Measurements from ENCODE around the gene CDC42EP4.
A peak's percentile ranks its signal among the peaks of the same experiment; 100 is the strongest.

The CDC42EP4 gene, protein sequence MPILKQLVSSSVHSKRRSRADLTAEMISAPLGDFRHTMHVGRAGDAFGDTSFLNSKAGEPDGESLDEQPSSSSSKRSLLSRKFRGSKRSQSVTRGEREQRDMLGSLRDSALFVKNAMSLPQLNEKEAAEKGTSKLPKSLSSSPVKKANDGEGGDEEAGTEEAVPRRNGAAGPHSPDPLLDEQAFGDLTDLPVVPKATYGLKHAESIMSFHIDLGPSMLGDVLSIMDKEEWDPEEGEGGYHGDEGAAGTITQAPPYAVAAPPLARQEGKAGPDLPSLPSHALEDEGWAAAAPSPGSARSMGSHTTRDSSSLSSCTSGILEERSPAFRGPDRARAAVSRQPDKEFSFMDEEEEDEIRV
- 0.39 to 6.9 (median 0.65) reads per million in 3 experiments for total RNA-seq

DNA sequence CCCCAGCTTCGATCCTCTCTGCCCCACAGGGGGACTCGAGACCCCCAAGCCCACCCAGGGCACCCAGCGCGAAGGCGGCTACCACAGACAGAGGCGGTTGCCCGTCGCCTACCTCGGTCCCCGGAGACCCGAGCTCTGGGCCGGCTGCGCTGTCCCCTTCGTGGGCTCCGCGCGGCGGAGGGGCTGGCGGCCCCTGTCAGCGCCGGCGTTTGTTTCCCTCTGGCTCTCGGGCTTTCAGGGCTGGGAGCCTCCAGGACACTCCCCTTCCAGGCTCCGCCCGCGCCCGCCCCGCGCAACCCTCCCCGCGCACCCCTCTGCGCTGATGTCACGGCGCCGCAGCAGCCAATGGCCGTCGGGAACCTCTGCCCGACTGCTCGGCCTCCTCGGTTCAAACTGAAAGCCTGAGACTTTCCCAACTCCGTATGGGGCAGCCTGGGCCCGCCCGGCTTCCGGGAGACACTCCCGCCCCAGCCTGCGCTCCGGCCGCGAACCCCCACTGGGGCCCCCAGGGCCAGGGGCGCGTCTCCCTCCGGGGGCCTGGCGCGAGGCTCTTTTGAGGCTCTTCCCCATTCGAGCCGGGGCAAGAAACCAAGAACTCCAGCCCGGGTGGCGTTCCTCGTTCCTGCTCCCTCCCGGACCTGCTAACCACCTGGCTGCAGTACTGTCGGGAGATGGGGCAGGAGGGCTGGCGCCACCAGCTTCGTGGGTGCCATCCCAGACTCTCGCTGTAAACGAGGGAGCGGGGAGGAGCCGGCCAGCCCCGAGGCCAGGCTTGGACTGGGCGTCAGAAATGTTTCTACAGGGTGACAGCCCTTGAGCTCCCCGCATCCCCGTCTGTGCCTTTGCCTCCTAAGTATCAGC, at the start of gene CDC42EP4:
Gene CDC42EP4 (minus strand): TSS at position 221 of the 861 bp plus-strand sequence. CDS start 25,501 bp downstream, outside the sequence.
- peak; percentile 81 for DNase-seq

DNA sequence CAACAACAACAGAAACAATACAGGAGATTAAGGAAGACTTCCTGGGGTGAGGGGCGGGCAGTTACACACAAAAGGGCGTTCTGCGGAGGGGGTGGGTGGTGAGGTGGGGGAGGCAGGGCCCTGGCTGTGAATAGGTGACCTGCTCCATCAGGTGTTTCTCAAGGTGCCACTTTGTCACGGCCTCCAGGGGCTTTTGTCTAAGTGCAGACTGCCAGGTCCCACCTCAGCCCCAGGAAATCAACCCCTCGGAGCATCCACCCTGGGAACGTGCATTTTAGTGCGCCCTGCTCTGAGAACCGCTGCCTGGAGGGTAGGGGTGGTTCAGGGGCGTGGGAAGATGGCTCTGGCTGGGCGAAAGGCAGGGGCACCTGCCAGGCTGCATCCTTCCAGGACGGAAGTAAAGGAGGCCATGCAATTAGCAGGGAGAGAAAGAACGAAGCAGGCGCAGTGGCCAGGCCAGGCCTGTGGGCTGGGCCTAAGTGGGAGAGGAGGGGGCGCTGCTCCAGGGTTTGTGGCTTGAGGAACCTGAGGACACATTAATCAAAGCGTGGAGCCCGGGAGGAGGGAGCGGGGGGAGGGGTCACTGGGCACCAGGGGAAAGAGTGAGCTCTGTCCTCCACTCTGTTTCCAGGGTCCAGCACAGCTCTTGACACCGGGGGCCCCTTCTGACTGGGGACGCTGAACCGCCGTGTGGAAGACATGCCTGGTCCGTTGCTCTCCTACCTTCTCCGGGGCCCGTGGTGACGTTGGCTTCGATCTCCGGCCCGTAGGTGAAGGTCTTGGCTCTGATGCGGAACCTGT, 49.4 kb upstream of the CDC42EP4 start:
- DNase-seq = no peak

DNA sequence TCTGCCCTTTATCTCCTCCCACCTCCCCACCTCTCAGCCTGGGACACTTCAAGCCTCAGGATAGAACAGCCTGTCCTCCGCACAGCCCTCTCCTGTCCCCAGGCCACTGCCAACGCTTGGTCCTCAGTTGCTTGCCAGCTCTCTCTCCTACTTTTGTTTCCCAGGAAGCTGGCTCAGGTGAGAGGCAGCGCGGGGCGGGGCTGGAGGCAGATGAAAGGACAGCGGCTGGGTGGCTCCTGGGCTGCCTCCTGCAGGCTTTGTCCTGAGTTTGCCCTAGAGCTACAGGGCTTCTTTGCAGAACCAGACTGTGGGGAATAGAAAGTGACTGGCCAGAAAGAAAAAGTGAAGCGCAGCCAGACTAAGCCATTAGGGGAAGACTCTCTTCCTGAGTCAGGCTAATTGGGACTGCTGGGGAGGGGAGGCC, 48.2 kb upstream of the CDC42EP4 start:
- no peak for DNase-seq

DNA sequence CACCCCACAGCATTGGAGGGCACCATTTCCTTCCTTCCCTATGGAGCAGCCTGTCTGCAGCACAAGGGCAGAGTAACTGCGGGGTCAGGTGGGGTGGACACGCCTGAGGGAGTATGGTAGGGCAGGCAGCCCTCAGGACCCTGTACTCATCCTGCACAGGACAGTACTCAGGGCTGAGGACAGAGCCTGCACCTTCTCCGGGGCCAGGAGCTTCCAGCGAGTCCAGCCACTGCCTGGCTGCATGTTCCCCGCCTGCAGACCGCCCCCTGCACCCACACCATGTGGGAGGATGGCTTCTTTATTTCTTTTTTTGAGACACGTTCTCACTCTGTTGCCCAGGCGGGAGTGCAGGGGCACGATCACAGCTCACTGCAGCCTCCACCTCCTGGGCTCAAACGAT, 47.6 kb upstream of the CDC42EP4 start:
- no peak for DNase-seq

DNA sequence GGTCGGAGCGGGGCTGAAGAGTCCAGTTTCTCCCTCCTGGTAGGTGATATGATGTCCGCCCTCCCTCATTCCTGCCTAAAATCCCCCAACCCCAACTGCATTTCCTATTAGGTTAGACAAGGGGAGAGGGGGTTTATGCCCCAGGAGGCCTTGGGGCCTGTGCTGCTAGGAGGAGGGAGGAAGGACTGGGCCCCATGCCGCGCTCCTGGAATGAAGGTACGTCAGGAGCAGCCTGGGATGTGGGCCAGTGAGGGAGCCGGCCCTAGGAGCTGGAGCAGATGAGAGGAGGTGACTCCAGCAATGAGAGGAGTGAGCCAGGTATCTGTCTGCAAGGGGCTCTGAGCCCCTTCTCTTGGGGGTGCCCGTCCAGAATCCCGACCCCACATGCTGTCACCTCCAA, 46.9 kb upstream of the CDC42EP4 start:
- no peak for DNase-seq

DNA sequence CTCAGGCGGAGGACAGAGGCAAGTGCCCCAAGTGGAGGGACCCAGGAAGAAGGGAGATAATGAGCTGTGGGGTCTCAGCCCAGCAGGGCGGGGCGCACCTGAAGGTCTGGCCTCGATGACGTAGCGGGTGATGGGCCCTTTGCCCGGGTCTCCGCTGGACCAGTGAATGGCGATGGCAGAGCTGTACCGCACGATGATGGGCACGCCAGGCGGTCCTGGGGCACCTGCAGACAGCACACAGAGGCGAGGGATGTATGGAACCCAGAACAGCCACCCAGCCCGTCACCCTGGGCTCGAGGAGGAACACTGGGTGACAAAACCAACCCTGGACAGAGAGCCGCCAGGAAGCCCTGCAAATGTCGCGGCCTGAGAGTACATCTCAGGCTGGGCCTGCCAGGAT, 46.2 kb upstream of the CDC42EP4 start:
- DNase-seq = no peak

DNA sequence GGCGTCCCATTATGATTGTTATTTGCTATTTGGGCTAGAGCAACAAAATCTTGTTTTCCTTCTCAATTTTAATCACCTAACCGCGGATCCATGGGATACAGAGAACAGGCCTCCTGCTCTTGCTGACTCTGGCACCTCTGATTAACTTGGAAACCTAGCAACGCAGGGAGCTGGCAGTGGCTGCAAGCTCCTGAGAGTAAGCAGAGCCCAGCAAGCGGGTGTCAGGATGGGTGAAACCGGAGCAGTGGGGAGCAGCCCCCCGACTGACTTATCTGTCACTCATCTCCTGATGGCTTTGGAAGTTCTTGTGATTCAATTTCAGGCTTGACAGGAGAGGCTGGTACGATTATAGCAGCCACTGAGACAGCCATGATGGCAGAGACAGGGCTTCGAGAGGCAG, 45.5 kb upstream of the CDC42EP4 start:
- no peak for DNase-seq

DNA sequence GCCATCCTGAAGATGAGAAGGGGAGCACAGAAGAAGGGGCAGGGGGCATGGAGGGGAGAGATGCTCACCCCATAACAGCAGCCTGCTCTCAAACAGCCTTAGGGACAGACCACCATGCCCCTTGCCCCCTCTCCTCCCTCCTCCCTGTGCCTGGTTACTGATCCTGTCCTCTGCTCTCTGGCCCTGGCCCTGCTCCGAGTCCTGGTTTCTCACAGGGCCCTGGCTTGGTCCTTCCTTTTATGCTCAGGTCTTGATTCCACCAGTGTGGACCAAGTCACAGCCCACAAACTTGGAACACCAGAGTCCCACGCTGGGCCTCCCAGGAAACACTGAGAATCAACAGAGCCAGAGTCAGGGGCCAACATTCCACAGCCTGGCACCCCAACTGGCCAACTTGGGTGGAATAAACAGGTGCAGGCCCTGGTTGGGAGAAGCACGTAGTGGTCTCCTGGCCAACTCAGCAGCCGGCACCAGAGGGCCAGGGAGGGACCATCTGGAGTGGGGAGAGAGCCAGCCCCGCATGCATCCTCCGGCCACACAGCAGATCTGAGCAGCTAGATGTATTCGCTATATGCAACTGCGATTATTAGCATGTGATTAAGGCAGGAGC, 44.9 kb upstream of the CDC42EP4 start:
- no peak for DNase-seq

DNA sequence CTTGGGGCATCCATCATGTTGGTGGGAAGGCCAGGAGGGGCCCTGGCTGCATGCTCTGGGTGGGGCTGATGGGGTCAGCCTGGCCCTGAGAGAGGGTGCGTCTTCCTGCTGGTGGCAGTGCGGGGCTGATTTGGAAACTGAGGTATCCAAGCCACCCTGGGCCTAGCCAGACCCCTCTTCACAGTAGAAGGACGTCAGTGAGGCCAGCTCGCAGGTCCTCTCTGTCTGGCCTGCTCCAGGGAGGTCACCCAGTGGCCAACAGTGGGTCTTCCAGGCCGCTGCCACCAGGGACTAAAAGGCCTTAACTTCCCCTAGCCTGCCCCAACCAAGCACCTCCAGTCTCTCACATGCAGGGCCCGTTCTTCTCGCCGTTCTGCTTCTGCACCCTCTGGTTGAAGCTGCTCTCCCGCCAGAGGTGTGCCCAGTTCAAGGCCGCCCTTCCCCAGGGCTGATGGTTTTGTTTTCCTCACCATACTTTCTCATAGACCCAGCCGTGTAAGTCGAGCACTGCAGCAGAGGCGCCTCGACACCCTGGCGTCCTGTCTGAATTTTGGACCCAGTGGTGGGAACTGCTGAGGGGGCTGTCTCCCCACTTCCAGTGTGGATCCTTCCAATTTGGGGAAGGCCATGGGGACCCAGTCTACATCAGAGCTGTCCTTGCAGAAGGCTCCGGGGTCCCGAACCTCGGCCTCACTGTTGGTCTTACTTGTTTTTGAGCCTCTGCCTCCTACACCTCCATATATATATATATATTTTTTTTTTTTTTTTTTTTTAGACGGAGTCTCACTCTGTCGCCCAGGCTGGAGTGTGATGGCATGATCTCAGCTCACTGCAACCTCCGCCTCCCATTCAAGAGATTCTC, 42.9 kb upstream of the CDC42EP4 start:
- DNase-seq = no peak

DNA sequence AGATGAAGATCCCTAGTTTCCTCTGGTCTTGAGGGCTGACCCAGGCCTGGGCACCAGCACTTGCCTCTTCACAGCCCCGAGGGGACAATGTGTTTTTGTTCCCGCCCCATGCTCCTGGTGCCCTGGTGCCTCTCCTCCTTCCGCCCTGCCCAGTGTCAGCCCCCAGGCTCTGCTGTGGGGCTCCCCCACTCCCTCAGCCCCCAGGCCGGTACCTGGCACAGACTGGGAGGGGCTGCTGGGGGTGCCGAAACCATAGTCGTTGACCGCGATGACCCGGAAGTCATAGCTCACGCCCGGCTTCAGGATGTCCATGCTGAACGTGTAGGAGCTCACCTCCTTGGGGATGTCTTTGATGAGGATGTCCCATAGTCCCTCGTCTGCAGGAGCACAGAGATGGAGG, 40.5 kb upstream of the CDC42EP4 start:
- no peak for DNase-seq

DNA sequence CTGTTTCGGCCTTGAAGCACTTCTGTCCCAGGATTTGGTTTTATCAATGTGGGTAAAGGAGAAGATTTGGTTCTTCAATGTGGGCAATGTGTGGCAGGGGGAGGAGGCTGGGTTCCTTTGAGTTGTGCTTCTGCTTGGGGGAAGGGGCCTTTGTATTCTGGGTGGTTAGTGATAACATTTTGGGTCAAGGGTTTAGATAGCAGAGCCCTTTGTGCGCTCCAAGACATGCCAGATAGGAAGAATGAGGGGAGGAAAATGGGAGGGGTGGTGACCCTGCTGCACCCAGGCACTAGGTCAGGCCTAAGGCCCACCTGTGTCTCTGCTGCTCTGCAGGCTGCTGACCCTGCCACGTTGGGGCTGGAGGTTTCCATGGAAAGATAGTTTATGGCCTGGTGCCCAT, 40.0 kb upstream of the CDC42EP4 start:
- DNase-seq = no peak

DNA sequence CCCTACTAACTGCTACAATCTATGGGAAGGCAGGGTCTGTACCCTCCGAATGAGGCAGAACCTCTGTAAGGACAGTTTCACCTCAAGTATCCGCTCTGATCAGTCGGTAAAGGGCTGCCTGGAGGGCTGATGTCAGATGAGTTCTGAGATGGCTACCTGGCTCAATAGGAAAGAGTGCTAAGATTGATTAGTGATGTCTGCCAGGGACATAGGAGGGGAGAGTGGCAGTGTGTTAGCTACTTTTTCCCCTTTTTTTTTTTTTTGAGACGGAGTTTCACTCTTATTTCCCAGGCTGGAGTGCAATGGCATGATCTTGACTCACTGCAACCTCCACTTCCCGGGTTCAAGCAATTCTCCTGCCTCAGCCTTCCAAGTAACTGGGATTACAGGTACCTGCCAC, 39.1 kb upstream of the CDC42EP4 start:
- no peak for DNase-seq

DNA sequence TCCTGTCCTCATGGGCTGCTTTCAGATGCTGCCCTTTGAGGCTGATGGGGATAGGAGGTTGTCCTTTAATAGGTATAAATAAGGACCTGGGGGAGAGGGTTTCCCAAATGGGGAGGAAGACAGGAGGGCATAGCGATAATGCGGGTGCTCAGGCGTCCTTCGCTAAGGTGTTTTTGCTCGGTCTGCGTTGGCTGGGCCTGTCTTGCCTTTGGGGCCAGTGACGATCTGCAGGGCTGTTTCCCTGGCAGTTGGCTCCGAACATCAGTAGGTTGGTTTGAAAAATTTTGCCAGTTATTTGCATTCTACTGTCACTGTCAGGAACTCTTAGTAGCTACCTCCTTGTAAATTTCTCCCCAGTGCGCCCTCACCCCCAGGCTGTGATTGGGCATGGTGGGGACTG, 37.8 kb upstream of the CDC42EP4 start:
- no peak for DNase-seq

DNA sequence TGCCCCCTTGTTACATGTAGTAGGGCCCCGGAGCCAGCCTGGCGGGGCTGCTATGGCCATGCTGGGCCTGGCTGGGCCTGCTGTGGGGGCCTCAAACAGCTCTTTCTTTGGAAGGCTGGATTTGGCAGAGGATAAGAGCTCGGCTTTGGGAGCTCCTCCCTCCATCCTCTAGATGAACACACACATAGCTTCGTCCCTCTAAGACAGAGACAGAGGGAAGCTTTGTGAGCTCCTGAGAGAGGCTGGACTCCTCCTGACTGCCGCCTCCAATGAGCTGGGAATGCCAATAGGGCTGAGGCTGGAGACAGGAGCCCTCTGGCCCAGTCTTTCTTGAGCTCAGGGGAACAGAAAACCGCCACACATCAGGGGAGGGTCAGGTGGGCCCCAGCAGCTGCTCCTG, 37.3 kb upstream of the CDC42EP4 start:
- DNase-seq = no peak

DNA sequence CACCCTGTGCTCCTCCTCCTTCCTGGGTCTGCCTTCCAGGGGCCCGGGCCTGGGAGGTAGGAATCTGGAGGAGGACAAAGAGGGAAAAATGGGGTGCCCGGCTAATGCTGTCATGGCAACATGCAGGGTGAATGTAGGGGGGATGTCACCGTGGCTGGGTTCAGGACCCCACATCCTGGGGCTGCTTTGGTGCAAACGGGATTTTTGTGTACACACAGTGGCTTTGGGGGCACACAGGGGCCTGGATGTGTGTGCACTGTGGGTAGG, 37.0 kb upstream of the CDC42EP4 start:
- DNase-seq = no peak

DNA sequence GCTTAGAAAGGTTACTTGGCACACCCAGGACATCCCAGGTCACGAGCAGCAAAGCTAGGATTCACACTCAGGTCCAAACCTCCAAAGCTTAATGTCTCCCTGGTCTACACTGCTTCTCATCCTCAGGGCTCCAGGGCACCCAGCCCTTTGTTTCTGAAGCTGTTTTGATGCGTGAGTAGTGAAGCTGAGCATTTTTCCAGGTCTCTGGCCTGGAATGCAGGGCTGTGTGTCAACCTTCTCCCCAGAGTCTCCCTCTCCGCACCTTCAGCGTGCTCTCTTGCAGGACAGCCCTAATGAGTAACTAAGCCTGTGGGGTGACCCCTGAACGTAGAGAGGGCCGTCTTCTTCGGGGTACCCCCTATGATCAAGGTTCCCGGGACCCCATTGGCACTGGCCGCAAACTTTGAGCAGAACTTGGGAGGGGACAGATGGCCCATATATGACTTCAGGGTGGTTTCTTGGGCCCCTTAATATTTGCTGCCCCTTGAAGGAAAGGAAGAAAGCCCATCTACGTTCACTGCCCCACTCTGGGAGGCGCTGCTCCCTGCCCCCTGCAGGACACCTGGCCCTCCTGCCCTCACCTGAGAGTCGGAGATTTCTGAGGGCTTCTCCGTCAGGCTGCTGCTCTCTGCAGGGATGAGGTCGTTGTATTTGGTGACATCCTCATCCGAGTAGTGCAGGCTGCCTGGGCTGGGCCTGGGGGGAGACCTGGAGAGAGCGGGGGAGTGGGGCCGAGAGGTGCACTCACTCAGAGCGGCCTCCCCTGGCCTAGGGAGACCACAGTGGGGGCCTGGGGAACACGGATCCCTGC, 36.4 kb upstream of the CDC42EP4 start:
- no peak for DNase-seq

DNA sequence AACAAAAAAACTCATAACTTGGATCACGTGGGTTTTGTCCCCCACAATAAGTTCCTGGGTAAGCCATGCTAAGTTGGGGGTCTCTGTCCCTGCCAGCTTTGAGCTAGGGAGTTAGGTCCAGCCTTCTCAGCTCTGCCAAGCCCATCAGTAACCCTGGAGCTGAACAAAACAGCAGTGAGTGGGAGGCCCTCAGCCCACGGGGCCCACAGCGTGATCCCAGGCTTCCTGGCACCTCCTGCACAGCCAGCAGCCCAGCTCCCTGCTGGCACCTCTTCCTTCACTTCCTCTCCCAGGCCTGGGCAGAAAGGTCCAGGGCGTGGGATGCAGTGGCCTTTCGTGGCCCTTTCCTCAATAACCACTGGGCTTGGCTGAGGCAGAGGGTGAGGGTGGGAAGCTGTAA, 35.5 kb upstream of the CDC42EP4 start:
- DNase-seq = no peak

DNA sequence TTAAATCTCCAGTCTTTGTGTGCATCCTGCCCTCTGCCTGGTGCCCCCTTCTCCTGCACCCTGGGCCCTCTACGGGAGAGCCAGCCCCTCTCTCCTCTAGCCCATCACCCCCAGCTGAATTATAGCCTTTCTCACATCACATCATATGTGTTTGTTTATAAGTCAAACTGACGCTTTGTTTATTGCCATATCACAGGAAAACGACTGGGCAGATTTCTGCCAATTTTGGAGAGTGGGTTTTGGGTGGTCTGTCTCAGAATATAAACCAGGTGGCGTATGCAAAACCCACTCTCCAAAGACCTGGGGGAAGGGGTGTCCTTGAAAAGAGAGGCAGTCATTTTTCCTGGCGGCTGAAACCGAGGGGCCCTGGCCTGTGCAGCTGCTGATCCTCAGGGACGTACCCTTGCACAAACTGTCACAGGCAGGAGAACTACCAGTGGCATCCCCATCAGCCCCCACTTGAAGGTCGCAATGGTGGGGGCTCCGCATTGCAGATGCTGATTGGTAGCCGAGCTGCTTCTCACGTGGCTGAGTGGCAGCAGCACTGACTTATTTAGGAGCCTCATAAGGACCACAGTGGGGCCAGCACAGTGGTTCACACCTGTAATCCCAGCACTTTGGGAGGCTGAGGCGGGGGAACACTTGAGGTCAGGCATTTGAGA, 34.8 kb upstream of the CDC42EP4 start:
- no peak for DNase-seq

DNA sequence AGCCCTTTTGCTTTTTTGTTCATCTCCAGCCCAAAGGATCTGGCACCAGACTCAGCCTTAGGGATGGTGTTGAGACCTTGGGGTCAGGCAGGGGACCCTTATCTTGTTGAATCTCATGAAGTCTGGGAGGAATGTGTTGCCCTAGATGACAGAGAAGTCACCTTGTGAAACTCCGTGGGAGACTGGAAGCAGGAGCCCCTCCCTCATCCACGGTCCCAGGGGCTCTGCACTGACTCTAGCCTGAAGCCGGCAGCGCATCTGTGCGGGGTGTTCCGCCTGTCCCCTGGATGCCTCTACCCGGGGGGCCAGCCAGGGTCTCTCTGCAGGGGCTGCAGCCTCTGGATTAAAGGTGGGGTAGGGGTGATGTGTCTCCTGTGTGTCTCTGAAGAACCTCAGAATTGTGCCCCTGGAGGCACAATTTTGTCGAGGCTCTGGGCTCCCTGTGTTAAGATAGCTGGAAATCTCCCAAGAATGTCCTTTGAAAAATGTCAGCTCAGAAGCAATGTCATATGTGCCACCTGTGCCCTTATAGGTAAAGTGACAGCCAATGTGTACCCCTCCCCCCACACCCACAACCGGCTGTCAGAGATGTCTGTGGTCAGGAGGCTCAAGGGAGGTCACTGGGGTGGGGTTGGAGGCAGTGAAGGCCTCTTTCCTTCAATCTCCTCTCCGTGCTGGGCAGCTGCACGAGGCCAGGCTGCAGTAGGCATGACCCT, 32.1 kb upstream of the CDC42EP4 start:
- no peak for DNase-seq

DNA sequence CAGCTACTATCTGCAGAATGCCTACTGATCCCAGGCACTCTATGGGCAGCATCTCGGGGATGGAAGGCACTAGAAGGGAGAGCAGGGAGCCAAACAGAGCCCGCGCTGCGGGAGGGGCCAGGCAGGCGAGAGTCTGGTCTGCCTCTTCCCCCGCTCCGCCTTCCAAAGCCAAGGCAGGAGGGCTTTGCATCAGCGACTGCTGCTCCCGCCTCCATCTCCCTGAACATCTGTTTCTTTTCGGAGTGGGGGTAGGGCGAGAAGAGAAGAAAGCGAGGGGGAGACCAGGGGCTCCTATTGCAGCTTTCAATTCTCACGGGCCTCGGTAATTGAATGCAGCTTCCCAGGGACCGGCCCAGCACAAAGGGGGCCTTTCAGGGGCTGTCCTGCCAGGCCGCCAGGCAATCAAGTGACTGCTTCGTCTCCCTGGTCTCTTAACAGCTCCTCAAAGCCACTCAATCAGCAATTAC, 31.4 kb upstream of the CDC42EP4 start:
- no peak for DNase-seq

Measured in central memory CD4-positive, alpha-beta T cell (primary cell).